ACHN (cell line): ENCODE measurements around the gene RBFOX2.

Experiments used
- DNase-seq: peaks from one replicate; pipeline ENCODE4 v3.0.0-alpha.2; 2015
- in situ Hi-C: cut with HindIII; loops from 2 replicates; pipeline ENCODE4 v1.10.0; 2017; ENCODE audit warnings: low sequenced_read_pairs, low pct_ligation_motif_present, low pct_unique_long_range_greater_than_20kb

RBFOX2 gene

DNA sequence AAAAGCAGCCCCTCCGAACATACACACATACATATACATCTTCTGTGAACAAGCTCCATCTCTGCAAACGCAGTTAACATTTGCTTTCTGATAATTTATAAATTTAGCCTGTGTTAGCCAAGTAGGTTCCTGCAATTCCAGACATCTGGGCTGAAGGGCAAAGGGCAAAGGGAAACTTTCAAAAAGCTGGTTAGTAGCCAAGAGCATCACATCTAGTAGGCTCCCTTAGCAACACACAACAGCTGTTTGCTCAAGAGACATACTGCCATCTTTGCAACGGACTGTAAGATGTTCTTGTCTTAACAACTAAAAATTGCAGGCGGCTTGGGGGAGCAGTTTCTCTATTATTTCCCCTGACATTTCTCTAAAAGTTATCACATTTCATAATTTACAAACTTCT lies 134.9 kb downstream of the RBFOX2 start:
- DNase-seq = no peak
- in situ Hi-C loops = no loop called here

DNA sequence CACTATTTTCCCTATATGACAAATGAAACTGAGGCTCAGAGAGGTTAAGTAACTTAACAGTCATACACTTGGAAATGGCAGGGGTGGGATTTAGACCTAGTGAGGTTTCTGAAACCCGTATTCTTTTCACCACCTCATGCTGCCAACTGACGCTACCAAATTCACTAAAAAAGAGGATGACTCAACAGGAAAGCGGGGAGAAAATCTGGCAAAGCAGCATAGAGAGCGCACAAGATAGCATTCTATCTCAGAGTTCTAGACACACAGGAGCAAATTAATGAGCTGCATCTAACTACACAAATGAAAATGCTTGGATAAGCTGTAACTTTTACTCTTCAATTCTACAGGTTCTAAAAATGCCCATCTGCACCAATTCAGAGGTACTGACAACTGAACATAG lies 136.4 kb downstream of the RBFOX2 start:
- DNase-seq = peak; percentile 36
- in situ Hi-C loops = no loop called here

DNA sequence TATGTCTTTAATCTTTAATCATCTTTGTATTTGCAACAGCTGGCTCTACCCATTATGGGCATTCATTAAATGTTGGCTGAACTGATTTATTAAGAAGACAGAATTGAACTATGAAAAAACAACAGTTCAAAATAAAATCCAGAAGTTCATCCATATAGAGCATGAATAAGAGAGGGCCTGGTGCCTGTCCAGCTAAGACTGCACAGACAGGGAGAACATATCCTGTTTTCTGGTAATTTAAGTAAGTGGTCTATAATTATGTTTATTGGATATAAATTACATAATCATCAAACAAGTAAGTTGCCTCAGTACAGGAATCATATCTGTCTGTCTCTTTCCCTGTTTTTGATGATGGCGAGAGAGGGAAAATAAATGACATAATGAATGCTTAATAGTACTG lies 137.2 kb downstream of the RBFOX2 start:
- DNase-seq = no peak
- in situ Hi-C loops = no loop called here

DNA sequence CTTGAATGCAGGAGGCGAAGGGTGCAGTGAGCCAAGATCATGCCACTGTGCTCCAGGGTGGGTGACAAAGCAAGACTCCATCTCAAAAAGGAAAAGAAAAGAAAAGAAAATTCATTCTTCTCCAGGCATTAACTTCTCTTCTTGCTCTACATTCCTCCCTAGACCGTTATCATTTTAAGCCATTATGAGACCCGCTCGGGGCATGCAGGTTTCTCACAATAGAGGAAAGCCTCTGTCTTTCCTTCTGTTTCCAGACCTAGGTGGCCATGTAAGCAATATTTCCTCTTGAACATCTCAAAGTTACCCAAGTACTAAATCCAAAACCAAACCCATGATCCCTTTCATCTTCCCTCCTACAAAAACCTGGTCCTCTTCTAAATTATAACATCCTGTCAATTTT lies 139.6 kb downstream of the RBFOX2 start:
- in situ Hi-C loops = no loop called here
- no peak for DNase-seq

DNA sequence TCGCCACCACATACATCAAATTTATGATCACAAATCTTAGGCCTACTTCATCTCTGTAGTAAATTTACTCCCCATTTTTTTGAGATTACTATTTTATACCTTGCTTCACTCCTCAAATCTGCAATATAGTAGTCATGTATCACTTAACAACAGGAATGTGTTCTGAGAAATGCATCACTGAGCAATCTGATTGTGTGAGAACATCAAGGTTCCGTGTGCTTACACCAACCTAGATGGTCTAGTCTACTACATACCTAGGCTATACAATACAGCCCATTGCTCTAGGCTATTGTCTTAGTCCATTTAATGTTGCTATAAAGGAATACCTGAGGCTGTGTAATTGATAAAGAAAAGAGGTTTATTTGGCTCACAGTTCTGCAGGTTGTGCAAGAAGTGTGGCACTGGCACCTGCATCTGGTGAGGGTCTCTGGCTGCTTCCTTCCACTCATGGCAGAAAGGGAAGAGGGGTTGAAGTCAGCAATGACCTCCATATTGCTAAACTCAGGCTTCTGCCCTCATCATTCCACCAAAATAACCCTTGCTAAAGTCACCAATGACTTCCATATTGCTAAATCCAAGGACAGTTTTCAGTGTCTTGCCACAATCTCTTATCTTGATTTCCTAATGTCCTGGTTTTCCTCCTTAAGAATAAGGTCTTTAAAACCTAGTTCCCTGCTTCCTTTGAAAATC lies 140.3 kb downstream of the RBFOX2 start:
- in situ Hi-C loops = no loop called here
- peak; percentile 19 for DNase-seq

DNA sequence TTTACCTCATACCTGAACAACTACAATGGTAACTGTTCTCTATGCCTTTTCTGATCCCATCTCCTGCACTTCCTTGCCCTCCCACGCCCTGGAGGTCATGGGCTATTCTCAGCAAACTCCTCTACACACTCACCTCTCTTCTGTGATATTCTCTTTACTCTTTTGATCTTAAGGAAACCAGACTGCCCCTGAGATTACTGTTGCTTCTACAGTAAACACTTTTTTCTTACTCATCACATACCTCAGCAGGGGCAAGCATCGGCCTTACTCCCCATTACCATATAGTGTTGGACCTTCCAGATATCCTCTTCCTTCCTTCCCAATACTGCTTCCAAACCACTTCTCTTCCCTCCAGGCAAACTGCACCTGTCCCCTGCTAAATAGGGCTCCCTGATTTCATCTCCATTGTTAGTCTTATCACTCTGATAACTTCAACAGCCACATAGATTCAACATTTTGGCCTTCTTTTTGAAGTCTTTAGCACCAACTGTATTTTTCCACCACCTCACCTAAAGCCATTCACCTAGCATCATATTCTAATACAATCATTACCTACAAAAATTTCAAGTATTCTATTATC lies 141.2 kb downstream of the RBFOX2 start:
- in situ Hi-C loops = no loop called here
- no peak for DNase-seq

DNA sequence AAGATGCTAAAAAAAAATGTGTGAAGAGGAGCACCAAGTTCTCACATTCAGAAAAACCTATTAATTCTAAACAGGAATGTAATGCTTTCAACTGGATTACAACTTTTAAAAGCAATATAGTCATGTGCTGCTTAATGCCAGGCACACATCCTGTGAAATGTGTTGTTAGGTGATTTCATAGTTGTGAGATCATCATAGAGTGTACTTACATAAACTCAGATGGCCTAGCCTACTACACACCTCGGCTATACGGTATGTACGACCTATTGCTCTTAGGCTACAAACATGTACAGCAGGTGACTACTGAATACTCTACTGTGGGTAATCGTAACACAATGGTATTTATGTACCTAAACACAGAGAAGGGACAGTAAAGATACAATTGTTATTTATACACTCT lies 142.3 kb downstream of the RBFOX2 start:
- in situ Hi-C loops = no loop called here

DNA sequence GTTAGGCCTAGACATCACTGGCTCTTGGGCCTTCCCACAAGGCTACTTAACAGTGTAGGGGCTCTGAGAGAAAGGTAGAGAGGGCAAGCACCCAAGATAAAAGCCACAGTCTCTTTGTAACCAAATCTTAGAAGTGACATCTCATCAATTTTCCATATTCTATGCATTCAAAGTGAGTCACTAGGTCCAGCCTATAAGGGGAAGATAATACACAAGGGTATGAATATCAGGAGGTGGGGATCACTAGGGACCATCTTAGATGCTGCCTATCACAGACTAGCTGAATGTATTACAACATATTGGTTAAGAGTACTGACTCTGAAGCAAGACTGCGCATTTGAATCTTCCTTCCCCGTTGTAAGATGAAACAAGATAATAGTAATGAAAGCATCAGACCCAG lies 144.1 kb downstream of the RBFOX2 start:
- in situ Hi-C loops = no loop called here
- DNase-seq = no peak

More for the DNA sequence above, 142.3 kb downstream of the RBFOX2 start:
- no peak for DNase-seq

DNA sequence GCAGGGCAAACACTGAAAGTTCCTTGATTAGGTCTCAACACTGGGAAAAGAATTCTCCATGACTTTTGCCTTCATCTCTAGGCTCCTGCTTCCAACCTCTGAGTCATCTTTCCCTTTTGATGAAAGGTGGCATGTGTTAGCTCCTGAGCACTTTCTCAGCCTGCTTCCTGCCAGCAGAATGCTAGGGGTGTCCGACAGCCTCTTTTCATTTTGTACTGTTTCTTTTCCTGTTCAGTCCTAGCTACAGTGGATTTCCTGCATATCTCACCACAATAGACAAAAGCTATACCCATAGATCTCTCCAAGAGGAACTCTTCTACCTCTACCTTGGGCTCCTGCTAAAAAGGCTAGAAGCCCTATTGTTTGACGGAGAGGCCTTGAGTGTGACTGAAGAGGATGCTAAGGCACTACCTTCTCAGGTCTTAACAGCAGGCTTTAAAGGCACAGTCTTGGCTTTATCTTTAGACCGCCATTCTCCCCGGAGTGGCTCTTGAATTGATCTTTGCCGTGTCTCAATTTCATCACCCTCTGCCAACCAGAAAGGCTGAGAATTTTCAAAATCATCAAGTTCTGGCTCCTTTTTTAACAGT lies 145.5 kb downstream of the RBFOX2 start:
- in situ Hi-C loops = no loop called here
- peak; percentile 7 for DNase-seq

DNA sequence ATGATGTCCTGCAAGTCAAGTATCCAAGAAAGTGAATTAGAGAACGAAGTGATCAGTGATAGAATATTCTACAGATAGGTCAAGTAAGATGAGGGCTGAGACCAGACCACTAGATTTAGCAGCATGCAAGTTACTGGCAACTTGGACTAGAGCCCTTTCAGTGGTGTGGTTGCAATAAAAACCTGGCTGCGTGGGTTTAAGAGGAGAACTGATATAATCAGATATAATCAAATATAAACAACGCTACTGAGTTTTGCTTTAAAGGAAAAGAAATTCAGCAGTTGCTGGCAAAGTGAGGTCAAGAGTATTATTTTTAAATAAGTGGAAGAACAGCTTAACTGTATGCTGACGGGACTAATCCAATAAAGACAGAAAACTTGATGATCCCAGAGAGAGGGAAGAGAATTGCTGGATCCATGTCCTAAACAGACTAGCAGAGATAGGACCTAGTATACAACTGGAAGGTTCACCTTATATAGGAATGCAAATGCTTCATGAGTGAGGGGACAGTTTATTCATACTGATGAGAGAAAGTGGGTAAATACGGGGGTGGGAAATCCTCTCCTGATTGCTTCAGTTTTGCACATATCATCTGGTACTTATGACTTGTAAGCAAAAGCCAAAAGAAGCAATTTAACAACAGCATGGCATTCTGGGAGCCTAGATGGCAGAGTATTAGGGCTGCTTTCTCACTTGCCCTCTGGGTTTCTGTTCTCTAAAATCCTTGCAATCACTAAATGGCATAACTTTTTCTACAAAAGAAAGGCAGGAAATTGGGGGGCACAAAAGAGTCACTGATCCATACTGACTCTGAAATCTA lies 146.2 kb downstream of the RBFOX2 start:
- in situ Hi-C loops = no loop called here
- no peak for DNase-seq

DNA sequence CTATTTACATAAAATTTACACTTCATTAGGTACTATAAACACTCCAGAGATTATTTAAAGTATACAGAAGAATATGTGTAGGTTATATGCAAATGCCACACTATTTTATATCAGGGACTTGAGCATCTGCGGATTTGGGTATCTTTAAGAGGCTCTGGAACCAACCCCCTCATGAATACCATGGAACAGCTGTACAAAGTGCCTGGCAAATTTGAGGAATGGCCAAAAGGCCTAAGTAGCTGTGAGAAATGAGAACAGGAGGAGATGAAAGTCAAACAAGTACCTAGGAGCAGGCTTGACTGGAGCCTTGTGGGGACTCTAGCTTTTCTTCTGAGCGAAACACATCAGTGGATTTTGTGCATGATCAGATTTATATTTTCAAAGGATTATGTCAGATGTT lies 149.3 kb downstream of the RBFOX2 start:
- in situ Hi-C loops = no loop called here
- no peak for DNase-seq

DNA sequence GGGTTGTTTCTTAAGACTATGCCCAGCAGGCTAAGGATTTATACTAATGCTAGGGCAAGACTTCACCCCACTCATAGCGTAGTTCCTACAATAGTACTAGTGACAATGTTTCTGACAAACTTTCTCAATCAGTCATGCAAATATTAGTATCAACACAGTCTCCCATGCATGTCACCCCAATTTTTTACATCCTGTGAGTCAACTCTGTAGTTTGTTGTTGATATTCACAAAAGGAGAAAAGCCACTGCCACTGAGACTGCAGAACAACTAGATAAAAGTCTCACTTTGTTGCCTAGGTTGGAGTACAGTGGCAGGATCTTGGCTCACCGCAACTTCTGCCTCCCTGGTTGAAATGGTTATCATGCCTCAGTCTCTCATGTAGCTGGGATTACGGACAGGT lies 155.2 kb downstream of the RBFOX2 start:
- DNase-seq = no peak
- in situ Hi-C loops = no loop called here

DNA sequence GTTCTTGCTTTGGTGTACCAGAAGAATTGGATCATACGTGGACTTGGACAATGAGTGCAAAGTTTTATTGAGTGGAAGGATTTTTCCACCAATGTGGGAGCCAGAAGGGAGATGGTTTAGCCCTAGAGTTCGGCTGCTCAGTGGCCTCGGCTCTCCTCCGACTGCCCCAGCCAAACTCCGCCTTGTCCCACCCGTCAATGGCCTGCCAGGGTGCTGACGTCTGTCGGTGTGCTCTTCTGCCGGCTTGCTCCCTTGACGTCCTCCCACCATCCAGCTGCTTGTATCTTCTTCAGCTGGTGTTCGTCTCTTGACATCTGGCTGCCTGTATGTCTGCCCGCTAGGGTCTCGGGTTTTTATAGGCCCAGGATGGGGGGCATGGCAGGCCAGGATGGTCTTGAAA lies 156.2 kb downstream of the RBFOX2 start:
- in situ Hi-C loops = no loop called here

DNA sequence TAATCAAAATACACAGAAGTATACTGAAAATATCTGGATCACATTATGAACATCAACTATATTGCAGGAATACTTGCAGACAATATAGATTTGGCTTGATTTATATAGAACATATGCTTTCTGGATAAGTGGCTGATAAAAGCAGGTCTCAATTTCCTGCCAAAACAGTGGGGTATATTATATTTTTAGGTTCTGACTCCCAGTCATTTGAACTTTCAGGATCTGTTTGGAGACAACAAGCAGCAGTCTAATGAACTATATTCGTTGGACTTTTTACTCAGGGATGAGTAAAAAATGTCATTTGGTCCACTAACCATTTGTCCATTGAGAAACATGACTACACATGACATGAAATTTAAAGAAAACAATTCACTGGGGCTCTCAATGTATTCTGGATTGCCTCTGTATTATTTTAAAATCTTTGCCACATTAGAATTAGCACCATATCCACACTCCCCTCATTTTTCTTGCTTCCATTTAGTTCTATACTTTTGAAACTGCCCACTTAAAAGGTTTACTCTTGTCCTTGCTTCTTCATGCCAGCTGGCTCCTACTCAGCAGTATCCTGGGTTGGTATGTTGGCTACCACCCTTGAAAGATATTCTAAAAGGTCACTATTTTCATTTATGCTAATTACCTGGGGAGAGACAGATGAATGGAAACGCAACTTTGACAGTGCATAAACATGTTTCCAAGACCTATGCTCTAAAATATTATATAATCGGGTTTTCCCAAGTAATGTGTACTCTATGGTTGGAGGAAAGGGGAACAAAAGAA lies 157.9 kb downstream of the RBFOX2 start:
- in situ Hi-C loops = no loop called here
- DNase-seq = no peak

More for the DNA sequence above, 156.2 kb downstream of the RBFOX2 start:
- no peak for DNase-seq

DNA sequence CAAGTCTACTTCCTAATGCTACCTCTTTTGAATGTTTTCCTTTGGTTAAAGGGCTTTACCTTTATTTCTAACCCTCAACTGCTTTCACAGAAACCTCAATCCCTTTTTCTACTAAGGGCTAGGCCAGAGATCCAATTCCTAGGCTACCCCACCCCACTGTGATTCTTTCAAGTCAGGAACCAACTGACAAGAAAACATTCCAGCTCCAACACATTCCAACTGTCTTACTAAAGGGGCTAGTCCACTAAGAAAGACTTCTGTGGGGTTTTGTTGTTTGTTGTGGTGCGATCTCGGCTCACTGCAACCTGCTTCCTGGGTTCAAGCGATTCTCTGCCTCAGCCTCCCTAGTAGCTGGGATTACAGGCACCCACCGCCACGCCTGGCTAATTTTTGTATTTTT lies 159.7 kb downstream of the RBFOX2 start:
- in situ Hi-C loops = no loop called here
- DNase-seq = no peak

DNA sequence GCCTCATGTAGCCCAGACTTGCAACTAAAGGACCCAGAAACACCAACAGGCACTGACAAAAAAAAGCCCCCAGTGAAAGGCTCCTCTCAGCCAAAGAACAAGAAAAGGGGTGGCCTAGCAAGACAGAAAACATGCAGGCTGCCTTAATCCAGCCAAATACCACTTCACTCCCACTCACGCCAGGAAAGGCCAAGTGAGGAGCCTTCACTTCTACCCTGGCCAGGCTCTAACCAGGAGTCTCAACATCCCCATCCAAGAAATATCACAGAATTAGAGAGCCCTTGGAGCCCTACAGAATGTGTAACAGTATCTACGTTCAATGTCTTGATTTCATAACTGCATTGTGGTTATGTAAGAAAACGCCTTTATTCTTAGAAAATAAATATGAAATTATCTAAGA lies 162.0 kb downstream of the RBFOX2 start:
- no peak for DNase-seq
- in situ Hi-C loops = no loop called here

DNA sequence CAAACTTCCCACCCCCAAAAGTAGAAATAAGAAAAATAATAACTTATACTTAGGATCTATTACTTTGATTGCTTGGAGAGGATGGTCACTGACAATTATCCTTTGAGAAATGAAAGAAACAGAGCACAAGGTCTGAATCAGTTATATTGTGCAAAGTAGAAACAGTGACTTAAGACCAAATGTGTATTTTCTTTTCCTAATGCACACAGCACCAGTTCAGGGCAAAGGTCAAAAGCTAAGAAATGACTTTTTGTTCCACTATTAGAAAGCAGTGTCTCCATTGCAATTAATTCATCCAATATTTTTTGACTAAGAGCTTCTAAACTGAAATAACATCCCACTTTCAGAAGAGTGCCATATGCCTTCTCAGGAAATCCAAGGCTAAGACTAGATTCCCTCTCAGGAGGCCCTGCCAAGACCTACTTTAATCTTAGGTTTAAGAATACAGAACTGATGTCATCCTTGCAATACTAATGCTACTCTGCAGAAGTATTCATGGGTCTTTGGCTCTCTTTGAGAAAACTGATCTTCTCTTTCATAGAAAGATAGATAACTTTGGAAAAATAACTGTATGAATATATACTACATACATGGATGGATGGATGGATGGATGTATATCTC lies 164.0 kb downstream of the RBFOX2 start:
- in situ Hi-C loops = no loop called here
- DNase-seq = no peak

DNA sequence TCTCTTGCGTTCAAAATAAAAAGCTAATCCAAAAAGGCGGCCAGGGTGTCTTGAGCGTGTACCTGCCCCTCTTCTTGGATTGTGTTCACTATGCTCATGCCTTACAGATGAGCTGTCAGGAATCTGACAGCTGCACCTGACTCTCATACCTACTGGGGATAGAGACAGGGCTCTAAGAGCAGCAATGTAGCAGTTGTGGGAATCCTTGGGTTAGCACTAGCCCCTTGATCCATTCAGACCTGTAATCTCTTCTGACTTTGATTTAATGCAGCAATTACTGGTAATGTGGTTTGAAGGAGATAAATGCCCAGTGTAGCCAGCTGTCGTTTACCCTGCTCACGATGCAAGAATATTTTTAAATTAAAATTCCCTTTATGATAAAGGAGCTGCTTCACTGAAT lies 165.2 kb downstream of the RBFOX2 start:
- in situ Hi-C loops = no loop called here
- DNase-seq = no peak
